ENCODE results near the gene MUCL3. TPM values are rescaled to one million over a fixed set of nuclear protein-coding genes. Genes with fewer than 3 reads are reported as not detected.
"Not testable (repeated sequence)": the region's sequence is repeated elsewhere in the genome, so short reads cannot be mapped to it uniquely, and the experiment has no call there.

Gene MUCL3
- total and polyA plus RNA-seq, 4 donors, result 0.06 TPM; not detected in 3

DNA sequence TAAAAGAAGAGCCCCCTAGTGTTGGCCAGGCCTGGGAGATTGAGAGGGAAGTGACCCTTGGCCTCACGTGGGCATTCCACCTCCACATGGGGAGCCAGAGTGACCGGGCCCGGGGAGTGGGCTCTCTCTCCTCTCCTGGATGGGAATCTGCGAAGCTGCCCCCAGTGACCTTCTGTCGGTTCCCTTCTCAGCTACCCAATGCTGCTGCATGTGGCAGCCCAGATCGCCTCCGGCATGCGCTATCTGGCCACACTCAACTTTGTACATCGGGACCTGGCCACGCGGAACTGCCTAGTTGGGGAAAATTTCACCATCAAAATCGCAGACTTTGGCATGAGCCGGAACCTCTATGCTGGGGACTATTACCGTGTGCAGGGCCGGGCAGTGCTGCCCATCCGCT is 42.9 kb upstream of the MUCL3 start:
- H3K27ac ChIP-seq (ENCODE audit: low read depth, low read length), result no peak overlapping the region
- H3K4me3 ChIP-seq (ENCODE audit: low read depth, low read length), result no peak overlapping the region
- H3K36me3 ChIP-seq (ENCODE audit: control insufficient read depth, insufficient read depth, low read length), result peaks cover 76% of the 10 kb centered on the region
- no peaks in the 10 kb centered on the region for H3K4me1 ChIP-seq (ENCODE audit: control insufficient read depth, insufficient read depth, low read length)
- DNase-seq (ENCODE audit: low read depth in 4 of 6, low spot score in 6 of 6), result no peak
- no peaks in the 10 kb centered on the region for H3K9me3 ChIP-seq (ENCODE audit: control insufficient read depth, insufficient read depth, low read length)
- WGBS (ENCODE audit: insufficient coverage), result 88% methylated on average over 16 of the region's 16 CpGs
- no peaks in the 10 kb centered on the region for H3K27me3 ChIP-seq (ENCODE audit: control insufficient read depth, insufficient read depth, low read length)

DNA sequence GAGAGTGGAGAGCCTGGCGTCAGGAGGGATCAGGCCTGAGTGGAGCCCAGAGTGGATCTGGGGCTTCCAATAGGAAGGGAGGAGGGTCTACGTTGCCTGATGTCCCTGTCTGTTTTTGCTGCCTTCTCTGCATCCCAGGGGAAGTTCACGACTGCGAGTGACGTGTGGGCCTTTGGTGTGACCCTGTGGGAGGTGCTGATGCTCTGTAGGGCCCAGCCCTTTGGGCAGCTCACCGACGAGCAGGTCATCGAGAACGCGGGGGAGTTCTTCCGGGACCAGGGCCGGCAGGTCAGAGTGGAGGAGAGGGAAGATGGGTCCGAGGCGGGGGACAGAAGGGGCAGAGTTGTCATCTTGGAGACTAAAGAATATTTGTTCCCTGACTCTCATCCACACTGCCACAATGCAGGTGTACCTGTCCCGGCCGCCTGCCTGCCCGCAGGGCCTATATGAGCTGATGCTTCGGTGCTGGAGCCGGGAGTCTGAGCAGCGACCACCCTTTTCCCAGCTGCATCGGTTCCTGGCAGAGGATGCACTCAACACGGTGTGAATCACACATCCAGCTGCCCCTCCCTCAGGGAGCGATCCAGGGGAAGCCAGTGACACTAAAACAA is 41.9 kb upstream of the MUCL3 start:
- H3K4me1 ChIP-seq (ENCODE audit: control insufficient read depth, insufficient read depth, low read length), result no peaks in the 10 kb centered on the region
- no peaks in the 10 kb centered on the region for H3K9me3 ChIP-seq (ENCODE audit: control insufficient read depth, insufficient read depth, low read length)
- 79% methylated on average over 22 of the region's 23 CpGs for WGBS (ENCODE audit: insufficient coverage)
- no peaks in the 10 kb centered on the region for H3K27me3 ChIP-seq (ENCODE audit: control insufficient read depth, insufficient read depth, low read length)
- H3K36me3 ChIP-seq (ENCODE audit: control insufficient read depth, insufficient read depth, low read length), result peaks cover 67% of the 10 kb centered on the region
- no peak overlapping the region for H3K4me3 ChIP-seq (ENCODE audit: low read depth, low read length)
- H3K27ac ChIP-seq (ENCODE audit: low read depth, low read length), result no peak overlapping the region
- no peak for DNase-seq (ENCODE audit: low read depth in 4 of 6, low spot score in 6 of 6)

GRCh38 chr6:30900863-30901417 is 39.8 kb upstream of the MUCL3 start:
- Histone ChIP-seq H3K27me3 (ENCODE audit: control insufficient read depth, insufficient read depth, low read length) (no peaks in the 10 kb centered on the region), H3K4me1 (ENCODE audit: control insufficient read depth, insufficient read depth, low read length) (no peaks in the 10 kb centered on the region), H3K4me3 (ENCODE audit: low read depth, low read length) (no peak overlapping the region), H3K9me3 (ENCODE audit: control insufficient read depth, insufficient read depth, low read length) (no peaks in the 10 kb centered on the region), H3K27ac (ENCODE audit: low read depth, low read length) (no peak overlapping the region), H3K36me3 (ENCODE audit: control insufficient read depth, insufficient read depth, low read length) (peaks cover 46% of the 10 kb centered on the region)
- whole genome bisulfite sequencing (ENCODE audit: insufficient coverage), result no CpG with 5 or more reads among the region's 1 CpG
- DNase-seq (ENCODE audit: low read depth in 4 of 6, low spot score in 6 of 6), result no peak

GRCh38 chr6:30901436-30901835 is 39.3 kb upstream of the MUCL3 start:
- Histone ChIP-seq H3K27me3 (ENCODE audit: control insufficient read depth, insufficient read depth, low read length) (no peaks in the 10 kb centered on the region), H3K4me1 (ENCODE audit: control insufficient read depth, insufficient read depth, low read length) (no peaks in the 10 kb centered on the region), H3K36me3 (ENCODE audit: control insufficient read depth, insufficient read depth, low read length) (peaks cover 41% of the 10 kb centered on the region), H3K27ac (ENCODE audit: low read depth, low read length) (no peak overlapping the region), H3K9me3 (ENCODE audit: control insufficient read depth, insufficient read depth, low read length) (no peaks in the 10 kb centered on the region), H3K4me3 (ENCODE audit: low read depth, low read length) (no peak overlapping the region)
- DNase-seq (ENCODE audit: low read depth in 4 of 6, low spot score in 6 of 6), result no peak

- H3K4me3 ChIP-seq (ENCODE audit: low read depth, low read length), result not testable (repeated sequence)
- 69% methylated on average over 9 of the region's 9 CpGs for WGBS (ENCODE audit: insufficient coverage)
Observed at GRCh38 chr6:30902196-30902595, 38.6 kb upstream of the MUCL3 start.

GRCh38 chr6:30902709-30903108 is 38.1 kb upstream of the MUCL3 start:
- no peak for DNase-seq (ENCODE audit: low read depth in 4 of 6, low spot score in 6 of 6)
- Histone ChIP-seq H3K4me3 (ENCODE audit: low read depth, low read length) (no peak overlapping the region), H3K9me3 (ENCODE audit: control insufficient read depth, insufficient read depth, low read length) (no peaks in the 10 kb centered on the region), H3K36me3 (ENCODE audit: control insufficient read depth, insufficient read depth, low read length) (peaks cover 28% of the 10 kb centered on the region), H3K27ac (ENCODE audit: low read depth, low read length) (no peak overlapping the region), H3K27me3 (ENCODE audit: control insufficient read depth, insufficient read depth, low read length) (no peaks in the 10 kb centered on the region), H3K4me1 (ENCODE audit: control insufficient read depth, insufficient read depth, low read length) (peaks cover 4% of the 10 kb centered on the region)
- 47% methylated on average over 4 of the region's 5 CpGs for WGBS (ENCODE audit: insufficient coverage)

More at GRCh38 chr6:30902196-30902595, 38.6 kb upstream of the MUCL3 start:
- H3K27ac ChIP-seq (ENCODE audit: low read depth, low read length); DNase-seq (ENCODE audit: low read depth in 4 of 6, low spot score in 6 of 6); H3K27me3 ChIP-seq (ENCODE audit: control insufficient read depth, insufficient read depth, low read length); H3K9me3 ChIP-seq (ENCODE audit: control insufficient read depth, insufficient read depth, low read length); H3K4me1 ChIP-seq (ENCODE audit: control insufficient read depth, insufficient read depth, low read length): not testable (repeated sequence)
- peaks cover 33% of the 10 kb centered on the region for H3K36me3 ChIP-seq (ENCODE audit: control insufficient read depth, insufficient read depth, low read length)

DNA sequence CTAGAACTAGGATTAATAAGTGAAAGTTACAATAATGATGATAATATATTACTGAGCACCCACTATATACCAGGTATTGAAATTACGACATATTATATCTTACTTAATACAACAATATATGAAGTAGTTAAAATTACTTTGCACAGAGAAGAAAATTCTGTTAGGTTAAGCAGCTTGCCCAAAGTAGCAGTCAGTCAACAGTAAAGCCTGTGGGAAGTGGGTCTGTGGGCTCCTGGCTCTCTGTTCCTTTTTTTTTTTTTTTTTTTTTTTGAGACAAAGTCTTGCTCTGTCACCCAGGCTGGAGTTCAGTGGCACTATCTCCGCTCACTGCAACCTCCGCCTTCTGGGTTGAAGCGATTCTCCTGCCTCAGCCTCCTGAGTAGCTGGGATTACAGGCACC is 37.5 kb upstream of the MUCL3 start:
- Histone ChIP-seq H3K4me3 (ENCODE audit: low read depth, low read length) (no peak overlapping the region), H3K9me3 (ENCODE audit: control insufficient read depth, insufficient read depth, low read length) (no peaks in the 10 kb centered on the region), H3K27ac (ENCODE audit: low read depth, low read length) (no peak overlapping the region), H3K4me1 (ENCODE audit: control insufficient read depth, insufficient read depth, low read length) (peaks cover 6% of the 10 kb centered on the region), H3K27me3 (ENCODE audit: control insufficient read depth, insufficient read depth, low read length) (no peaks in the 10 kb centered on the region), H3K36me3 (ENCODE audit: control insufficient read depth, insufficient read depth, low read length) (peaks cover 23% of the 10 kb centered on the region)
- DNase-seq (ENCODE audit: low read depth in 4 of 6, low spot score in 6 of 6), result no peak
- WGBS (ENCODE audit: insufficient coverage), result 95% methylated on average over 3 of the region's 4 CpGs

DNA sequence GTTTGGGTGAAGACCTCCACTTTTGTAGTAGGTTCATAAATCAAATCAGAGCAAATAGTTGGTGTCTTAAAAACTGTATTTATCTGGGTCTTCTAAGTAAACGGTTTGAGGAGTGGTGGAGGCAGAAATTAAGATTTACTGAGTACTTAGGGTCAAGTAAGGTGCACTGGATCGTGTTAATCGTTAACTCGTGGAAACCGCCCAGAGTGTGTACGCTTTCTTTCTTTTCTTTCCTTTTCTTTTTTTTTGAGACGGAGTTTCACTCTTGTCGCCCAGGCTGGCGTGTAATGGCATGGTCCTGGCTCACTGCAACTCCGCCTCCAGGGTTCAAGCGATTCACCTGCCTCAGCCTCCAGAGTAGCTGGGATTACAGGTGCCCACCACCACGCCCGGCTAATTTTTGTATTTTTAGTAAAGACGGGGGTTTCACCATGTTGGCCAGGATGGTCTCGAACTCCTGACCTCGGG is 33.4 kb upstream of the MUCL3 start:
- Histone ChIP-seq H3K36me3 (ENCODE audit: control insufficient read depth, insufficient read depth, low read length) (peaks cover 27% of the 10 kb centered on the region), H3K4me1 (ENCODE audit: control insufficient read depth, insufficient read depth, low read length) (peaks cover 12% of the 10 kb centered on the region), H3K4me3 (ENCODE audit: low read depth, low read length) (peak overlapping the region; percentile 82)
- DNase-seq (ENCODE audit: low read depth in 4 of 6, low spot score in 6 of 6); H3K9me3 ChIP-seq (ENCODE audit: control insufficient read depth, insufficient read depth, low read length); H3K27ac ChIP-seq (ENCODE audit: low read depth, low read length); H3K27me3 ChIP-seq (ENCODE audit: control insufficient read depth, insufficient read depth, low read length): not testable (repeated sequence)
- 40% methylated on average over 14 of the region's 16 CpGs for WGBS (ENCODE audit: insufficient coverage)

GRCh38 chr6:30907758-30908591 is 32.8 kb upstream of the MUCL3 start, which contains the start of gene GTF2H4:
GTF2H4 (plus strand) TSS chr6:30908207.
- peak; percentile 91 to 100 (median 98) for DNase-seq (ENCODE audit: low read depth in 4 of 6, low spot score in 6 of 6)
- peak within 1 kb of the TSS; percentile 82 for H3K4me3 ChIP-seq (ENCODE audit: low read depth, low read length)
- H3K4me1 ChIP-seq (ENCODE audit: control insufficient read depth, insufficient read depth, low read length), result peaks cover 12% of the 10 kb centered on the region
- H3K27ac ChIP-seq (ENCODE audit: low read depth, low read length), result peak within 1 kb of the TSS; percentile 31
- H3K36me3 ChIP-seq (ENCODE audit: control insufficient read depth, insufficient read depth, low read length), result peaks cover 30% of the 10 kb centered on the region
- no peaks in the 10 kb centered on the region for H3K27me3 ChIP-seq (ENCODE audit: control insufficient read depth, insufficient read depth, low read length)
- under 1% methylated on average over 48 of the region's 49 CpGs for WGBS (ENCODE audit: insufficient coverage)
- H3K9me3 ChIP-seq (ENCODE audit: control insufficient read depth, insufficient read depth, low read length), result no peaks in the 10 kb centered on the region

All from spinal cord (tissue), 10 donors.